ENCODE measurements around the gene DAP.
"Not testable (repeated sequence)": the region's sequence is repeated elsewhere in the genome, so short reads cannot be mapped to it uniquely, and the experiment has no call there.

The DAP gene

DNA sequence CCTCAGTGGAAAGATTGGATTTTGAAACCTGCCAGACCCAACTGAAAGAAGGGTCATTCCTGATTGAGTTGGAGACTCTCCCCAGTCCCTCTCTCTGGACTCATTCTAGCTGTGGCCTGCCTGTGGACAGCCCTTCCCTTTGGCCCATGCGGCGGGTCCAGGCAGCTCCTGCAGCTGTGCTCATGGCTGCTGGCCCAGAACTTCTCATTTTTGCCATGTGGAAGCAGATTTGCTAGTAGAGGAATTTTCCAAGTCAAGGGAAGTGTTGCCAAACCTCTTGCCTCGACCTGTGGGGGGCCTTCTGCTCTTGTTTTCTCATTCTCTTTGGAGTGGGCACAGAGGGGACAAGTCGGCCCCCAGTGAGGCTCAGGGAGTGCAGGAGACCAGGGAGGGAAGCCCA lies 108.0 kb downstream of the DAP start:
- no peak for DNase-seq (ENCODE audit: low spot score)

DNA sequence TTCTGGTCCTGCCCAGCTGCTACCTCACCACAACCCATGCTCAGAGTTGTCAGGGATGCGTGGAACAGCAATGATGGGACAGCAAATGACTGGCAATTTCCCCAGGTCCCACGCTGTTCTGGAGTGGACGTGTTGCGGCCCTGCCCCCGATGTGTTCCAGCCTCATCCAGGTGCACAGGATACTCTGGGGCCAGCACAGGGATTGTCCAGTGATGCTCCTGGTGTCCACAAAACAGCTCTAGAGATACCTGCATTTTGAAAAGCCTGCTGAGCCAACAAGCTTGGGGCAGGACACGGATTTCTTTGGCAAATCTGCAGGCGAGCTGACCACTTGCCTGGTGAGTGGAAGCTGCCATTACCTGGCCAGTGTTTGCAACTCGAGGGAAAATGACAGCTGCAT lies 108.4 kb downstream of the DAP start:
- no peak for DNase-seq (ENCODE audit: low spot score)

DNA sequence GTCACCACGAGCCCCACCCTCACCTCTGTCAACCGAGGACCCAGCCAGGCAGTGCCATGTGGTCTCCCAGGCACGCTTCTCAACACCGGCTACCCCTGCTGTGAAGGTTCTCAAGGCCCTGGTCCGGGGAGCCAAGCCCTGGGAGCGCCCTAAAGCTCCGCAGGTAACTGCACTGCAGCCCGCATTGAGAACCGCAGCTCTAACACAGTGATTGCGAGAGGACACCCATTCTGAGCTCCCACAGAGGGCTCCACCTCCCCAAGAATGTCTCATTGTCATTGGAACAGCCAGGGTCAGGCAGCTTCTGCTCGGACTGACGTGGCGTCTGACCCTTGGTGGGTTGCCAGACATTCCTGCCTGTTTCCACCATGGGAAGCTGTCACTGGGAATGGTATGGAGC lies 108.9 kb downstream of the DAP start:
- no peak for DNase-seq (ENCODE audit: low spot score)

DNA sequence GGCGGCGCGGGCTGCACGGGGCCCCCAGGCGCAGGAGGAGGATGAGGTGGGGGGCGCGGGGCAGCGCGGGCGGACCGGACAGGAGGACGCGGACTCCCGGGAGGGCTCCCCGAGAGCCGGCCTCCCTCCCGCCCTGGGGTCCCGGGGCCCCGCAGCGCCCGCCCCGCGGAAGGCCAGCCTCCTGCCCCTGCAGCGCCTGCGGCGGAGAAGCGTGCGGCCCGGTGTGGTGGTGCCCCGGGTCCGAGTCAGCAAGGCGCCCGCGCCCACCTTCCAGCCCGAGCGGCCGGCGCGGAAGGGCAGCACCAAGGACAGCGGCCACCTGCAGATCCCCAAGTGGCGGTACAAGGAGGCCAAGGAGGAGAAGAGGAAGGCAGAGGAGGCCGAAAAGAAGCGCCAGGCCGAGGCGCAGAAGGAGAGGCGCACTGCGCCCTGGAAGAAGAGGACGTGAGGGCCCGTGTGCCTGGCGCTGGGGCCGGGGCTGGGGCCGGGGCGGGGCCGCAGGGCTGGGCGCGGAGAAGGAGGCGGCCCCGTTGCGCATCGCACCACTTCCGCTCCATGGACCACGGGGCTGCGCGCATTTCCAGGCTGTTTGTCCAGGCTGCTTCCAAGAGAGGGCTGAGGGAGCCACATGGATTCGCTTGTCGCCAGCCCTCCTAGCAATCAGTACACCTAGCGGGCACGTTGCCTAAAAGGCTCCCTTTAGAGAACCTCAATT lies 111.2 kb downstream of the DAP start:
- DNase-seq (ENCODE audit: low spot score) = peak; percentile 74

DNA sequence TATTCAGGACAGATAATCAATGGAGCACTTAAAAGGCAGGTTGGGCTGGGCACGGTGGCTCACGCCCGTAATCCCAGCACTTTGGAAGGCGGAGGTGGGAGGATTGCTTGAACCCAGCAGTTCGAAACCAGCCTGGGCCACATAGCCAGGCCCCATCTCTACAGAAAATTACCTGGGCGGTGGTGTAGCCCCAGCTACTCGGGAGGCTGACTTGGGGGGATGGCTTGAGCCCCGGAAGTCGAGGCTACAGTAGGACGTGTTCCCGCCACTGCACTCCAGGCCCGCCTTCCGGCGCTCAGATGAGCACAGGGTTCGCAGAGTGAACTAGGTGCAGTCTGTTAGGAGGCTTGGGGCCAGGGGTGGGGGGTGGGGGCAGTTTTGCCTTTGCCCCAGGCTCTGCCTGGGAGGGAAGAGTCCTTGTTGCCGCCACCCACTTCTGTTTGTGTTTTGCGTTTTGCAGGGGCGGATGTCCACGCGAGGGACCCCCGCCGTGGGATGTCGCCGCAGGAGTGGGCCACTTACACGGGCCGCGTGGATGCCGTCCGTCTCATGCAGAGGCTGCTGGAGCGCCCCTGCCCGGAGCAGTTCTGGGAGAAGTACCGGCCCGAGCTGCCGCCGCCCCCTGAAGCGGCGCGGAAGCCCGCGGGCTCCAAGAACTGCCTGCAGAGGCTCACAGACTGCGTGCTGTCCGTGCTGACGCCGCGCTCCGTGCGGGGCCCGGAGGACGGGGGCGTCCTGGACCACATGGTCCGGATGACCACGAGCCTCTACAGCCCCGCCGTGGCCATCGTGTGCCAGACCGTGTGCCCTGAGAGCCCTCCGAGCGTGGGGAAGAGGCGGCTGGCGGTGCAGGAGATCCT lies 112.0 kb downstream of the DAP start:
- DNase-seq (ENCODE audit: low spot score) = no peak

DNA sequence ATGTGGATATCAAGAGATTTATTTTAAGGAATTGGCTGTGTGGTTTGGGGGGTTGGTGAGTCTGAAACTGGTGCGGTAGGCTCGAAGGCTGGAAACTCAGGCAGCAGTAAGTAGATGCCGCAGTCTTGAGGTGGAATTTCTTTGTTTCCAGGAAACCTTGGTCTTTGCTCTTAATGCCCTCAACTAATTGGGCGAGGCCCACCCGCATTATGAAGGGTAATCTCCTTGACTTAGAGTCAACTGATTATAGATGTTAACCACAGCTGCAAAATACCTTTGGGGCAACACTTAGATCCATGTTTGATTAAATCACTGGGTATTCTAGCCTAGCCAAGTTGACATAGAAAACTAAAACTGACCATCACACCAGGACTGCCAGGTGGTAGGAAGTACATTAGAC lies 113.4 kb downstream of the DAP start:
- DNase-seq (ENCODE audit: low spot score) = no peak

DNA sequence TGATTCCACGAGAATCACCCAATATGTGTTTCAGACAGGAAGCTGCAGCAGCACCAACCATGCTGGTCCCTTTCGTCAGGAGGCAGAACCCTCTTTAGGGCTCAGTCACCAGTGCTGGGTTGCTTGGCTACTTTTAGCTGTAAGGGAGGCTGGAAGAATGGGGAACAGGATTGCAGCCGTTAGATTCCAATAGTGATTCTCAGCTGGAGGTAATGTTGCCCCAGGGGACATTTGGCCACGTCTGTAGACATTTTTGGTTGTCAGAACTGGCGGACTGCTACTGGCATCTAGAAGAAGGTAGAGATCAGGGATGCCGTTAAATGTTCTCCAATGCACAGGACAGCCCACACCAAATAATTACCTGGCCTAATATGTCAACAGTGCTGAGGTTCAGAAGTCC lies 115.4 kb downstream of the DAP start:
- no peak for DNase-seq (ENCODE audit: low spot score)

DNA sequence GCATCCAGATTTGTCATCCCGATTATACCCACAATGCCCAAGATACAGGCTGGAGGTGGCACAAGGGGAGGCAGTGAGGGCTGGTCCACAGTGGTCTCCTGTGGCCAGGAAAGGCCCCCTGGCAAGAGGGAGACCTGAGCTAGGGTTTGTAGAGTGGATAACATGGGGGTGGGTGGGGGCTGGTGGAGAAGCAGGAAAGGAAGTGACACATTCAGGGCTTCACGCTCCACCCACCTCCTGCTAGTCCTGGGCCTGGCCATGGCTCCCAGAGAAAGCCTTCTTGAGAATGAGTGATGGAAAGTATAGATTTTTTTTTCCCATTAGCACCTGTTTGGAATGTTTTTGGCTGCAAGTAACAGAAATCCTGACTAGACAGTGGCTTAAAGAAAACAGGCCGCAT lies 115.9 kb downstream of the DAP start:
- no peak for DNase-seq (ENCODE audit: low spot score)

DNA sequence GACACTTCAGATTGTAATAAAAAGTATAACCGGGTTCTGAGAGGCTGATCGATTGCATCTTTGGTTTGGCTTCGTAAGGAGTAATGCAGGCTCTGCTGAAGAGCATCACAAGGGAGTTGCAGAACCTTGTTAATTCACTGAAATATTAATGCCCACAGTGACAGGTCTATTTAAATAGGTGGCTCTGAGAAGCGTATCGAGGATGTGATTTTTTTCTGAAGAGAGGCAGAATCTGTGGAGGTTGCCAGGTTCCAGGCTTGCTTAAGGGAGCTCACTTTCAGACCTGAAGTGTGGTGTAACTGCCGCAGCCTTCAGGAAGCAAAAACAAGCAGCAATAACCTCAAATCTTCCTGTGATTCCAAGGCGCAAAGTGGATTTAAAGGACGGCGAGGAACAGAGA lies 116.8 kb downstream of the DAP start:
- no peak for DNase-seq (ENCODE audit: low spot score)

DNA sequence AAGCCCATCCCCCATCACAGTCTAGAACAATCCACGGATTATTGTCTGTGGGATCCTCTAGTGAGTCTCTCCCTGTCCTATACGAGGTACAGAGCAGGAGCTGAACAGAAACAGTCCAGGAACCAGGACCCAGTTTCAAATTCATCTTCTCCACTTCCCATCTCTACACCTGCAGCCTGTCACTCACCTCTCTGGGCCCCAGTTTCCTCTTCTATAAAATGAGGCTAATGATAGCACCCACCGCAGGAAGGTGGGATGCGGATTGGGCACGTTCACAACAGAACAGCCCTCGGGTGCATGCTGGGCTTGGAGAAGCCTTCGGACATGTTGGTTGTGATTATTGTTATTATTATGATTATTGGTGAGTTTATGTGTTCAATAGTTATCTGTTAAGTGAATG lies 118.7 kb downstream of the DAP start:
- no peak for DNase-seq (ENCODE audit: low spot score)

DNA sequence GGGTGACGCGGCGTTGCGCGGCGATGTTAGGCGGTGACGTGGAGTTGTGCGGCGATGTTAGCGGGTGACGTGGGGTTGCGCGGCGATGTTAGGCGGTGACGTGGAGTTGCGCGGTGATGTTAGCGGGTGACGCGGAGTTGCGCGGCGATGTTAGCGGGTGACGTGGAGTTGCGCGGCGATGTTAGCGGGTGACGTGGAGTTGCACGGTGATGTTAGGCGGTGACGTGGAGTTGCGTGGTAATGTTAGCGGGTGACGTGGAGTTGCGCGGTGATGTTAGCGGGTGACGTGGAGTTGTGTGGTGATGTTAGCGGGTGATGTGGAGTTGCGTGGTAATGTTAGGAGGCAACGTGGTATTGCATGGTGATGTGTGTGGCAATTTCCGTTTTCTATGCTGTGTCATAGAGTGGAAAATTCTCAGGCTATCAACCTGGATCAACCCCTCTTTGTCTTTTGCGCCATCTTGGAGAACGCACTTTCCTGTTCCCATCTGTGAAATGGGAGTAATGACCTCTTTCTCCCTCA lies 121.1 kb downstream of the DAP start:
- no peak for DNase-seq (ENCODE audit: low spot score)

DNA sequence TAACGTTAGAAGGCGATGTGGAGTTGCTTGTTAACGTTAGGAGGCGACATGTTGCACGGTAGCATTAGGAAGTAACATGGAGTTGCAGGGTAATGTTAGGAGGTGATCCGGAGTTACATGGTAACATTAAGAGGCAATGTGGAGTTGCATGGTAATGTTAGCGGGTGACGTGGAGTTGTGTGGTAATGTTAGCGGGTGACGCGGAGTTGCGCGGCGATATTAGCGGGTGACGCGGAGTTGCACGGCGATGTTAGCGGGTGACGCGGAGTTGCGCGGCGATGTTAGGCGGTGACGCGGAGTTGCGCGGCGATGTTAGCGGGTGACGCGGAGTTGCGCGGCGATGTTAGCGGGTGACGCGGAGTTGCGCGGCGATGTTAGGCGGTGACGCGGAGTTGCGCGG lies 122.3 kb downstream of the DAP start:
- not testable (repeated sequence) for DNase-seq (ENCODE audit: low spot score)

DNA sequence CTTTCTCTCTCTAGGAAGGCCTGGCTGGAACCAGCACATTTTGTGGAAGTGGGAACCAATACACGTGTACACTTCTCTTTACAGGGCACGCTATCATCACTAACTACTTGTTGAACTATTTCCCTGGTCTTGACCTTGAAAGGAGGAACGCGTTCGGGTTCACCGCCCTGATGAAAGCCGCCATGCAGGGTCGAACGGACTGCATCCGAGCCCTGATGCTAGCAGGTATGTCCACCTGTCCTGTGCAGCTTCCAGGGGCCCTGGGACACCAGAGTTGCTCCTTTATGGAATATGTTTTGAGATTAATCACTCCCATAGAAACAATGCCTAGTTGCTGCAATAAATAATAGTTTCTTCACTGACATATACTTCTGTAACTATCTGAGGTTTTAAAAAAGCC lies 123.1 kb downstream of the DAP start:
- no peak for DNase-seq (ENCODE audit: low spot score)

DNA sequence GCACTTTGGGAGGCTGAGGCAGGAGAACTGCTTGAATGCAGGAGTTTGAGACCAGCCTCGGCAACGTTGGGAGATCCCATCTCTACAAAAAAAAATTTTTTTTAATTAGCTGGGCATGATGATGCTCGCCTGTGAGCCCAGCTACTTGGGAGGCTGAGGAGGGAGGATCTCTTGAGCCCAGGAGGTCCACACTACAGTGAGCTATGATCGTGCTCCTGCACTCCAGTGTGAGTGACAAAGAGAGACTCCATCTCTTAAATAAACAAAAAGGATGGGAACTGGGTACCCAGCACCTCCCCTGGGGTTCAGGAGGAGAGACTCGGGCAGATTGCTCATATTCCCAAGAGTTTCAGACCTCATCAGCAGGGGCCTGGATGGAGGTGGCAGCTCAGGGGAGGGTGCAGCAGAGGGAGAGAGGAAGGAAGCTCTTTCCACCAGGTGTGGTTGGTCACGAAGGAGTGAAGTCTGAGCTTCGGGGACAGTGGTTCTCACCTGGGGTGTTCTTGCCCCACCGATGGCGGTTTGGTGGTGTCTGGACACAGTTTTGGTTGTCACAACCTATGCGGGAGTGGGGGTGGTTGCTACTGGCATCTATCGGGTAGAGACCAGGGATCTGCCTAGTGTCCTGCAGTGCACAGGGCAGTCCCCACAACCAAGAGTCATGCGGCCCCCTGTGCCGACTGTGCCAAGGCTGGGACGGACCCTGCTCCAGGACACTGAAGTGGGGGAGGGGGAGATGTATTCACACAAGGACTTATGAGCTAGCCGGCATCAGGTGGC lies 124.5 kb downstream of the DAP start:
- no peak for DNase-seq (ENCODE audit: low spot score)

DNA sequence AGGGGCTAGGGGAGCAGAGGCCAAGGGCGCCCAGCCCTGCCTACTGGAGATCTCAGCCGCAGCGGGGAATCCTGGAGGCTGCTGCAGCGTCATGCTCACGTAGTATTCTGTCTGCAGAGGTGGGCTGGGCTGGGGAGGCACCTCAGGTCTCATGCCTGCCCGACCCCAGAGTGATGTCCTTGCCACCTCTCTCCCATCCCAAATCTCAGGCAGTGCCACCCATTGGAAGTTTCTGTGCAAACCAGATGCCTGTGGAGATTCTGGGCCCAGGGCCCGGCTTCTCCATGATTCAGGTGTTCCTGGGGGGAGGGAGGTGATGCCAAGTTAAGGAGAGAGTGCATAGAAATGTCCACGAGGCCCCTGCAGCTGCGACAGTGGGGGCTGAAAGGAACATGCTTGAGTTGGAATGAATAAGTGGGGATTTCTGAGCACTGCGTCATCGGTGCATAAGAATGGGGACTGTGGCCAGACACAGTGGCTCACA lies 125.1 kb downstream of the DAP start:
- no peak for DNase-seq (ENCODE audit: low spot score)

DNA sequence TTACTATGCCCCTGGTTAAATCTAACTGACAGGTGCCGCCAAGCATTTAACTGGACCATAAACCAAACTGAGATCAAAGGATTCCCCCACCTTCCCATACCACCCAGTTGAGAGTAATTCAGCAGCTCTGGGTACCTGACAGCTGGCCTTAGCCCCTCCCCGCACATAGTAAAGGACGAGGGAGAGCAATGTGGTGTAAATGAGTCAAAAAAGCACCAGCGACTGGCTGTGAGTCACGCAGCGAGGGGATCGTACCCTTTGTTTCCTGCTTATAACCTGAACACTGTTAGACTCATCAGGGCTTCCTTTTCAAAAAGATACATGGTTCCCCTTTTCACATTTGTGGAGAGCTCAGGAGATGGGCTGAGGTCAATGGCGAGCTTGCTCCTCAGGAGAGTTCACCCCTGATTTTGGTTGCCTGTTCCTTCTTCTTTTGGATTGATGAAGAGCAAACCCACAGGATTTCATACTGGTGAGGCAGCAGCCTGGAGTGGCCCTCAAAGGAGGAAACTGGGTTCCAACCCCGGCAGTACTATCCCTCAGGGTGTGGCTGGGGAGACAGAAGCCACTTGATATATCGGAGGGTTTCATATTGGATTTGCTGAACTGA lies 125.7 kb downstream of the DAP start:
- DNase-seq (ENCODE audit: low spot score) = no peak

DNA sequence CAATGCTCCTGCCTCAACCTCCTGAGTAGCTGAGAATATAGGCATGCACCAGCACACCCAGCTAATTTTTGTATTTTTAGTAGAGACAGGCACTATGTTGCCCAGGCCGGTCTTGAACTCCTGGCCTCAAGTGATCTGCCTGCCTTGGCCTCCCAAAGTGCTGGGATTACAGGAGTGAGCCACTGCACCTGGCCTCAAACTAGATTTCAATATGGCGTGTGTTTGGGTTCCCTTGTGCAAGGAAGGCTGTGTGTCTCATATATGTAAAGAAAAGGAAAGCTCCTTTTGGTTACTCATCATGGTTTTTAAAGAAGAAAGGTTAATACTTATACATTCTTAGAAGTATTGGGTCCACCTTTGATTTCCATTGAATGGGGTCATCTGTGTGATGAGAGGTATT lies 126.5 kb downstream of the DAP start:
- no peak for DNase-seq (ENCODE audit: low spot score)

DNA sequence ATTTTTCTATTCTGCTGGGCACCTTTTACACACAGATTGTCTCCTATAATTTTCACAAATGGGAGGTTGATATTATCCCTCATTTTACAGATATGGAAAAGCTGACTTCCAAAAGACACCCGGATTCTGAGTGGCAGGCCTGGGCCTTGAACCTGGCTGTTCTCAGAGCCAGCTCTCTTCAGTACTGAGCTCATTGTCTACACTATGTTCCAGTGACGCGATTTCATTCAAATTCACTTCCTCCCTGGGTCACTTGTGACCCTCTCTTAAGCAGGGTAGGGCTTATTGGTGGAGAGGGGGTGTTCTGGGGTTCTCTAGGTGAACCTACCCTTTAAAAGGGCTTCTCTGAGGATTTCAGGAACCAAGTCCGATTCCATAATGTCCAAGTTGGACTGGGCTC lies 127.0 kb downstream of the DAP start:
- DNase-seq (ENCODE audit: low spot score) = no peak

DNA sequence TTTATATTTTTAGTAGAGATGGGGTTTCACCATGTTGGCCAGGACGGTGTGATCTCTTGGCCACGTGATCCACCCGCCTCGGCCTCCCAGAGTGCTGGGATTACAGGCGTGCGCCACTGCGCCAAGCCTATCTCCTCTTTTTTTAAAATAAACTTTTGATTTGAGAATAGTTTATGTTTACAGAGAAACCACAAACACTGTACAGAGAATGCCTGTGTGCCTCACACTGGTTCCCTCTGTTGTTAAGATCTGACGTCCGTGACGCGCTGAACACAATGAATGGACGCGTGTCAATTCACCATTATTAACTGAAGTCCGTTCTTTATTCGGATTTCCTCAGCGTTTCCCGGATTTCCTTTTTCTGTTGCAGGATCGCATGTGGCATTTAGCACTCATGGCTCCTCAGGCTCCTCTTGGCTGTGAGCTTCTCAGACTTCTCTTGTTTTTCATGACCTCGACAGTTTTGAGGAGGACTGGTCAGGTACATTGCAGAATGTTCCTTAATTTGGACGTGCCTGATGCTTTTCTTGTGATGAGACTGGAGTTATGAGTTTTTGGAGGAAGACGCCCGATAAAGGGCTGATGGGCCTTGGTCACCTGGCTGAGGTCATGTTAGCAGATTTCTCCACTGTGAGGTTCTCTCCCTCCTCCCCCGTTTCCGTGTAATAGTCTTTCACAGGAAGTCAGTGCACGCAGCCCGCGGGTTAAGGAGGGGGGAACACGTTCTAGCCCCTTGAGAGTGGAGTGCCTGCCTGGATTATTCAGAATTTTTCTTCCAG lies 127.6 kb downstream of the DAP start:
- DNase-seq (ENCODE audit: low spot score) = no peak

DNA sequence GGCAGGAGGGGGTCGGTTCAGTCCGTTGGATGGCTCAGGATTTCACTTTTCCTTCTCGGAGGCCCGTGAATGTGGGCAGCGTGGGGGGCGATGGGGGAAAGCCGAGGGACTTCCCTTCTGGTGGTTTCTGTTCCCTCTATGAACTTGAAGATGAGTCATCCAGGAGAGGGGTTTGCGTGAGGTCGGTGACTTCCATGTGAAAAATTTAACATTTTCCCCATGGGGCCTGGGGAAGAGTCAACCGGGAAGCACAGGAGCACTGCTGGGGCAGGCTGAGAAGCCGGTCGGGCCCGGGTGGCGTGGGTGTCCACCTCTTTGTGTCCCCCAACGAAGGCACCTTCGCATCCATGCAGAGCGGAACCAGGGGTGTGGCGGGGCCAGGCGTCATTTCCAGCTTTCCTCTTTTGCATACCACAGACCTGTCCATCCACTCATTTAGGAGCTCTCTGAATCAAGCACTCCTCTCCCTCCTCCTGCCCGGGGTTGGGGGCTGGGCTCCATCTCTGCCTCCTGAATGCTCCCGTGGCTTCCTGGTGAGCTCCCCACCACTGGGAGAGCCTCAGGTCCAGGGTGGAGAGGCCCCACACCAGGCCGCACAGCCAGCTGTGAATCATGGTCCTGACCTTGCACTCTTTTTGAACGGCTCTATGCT lies 128.8 kb downstream of the DAP start:
- DNase-seq (ENCODE audit: low spot score) = no peak

Data from iPS-NIHi11 (cell line).